HUDEP-2 (cell line): ENCODE data around the gene ELOVL2.

Experiments
- DNase-seq, 76 experiments: peaks; one replicate each; lab custom pipeline; 2025; ENCODE audit not compliant: unreplicated experiment in 76 of 76; lab: John Stamatoyannopoulos, UW

Gene ELOVL2

GRCh38 chr6:10947966-10948365, 96.1 kb downstream of the ELOVL2 start:
- DNase-seq, result no peak

- DNase-seq, result no peak
These were observed 98.3 kb downstream of the ELOVL2 start for GRCh38 chr6:10945845-10946244.

- no peak for DNase-seq
These were observed 104.3 kb downstream of the ELOVL2 start for GRCh38 chr6:10939840-10940239.

GRCh38 chr6:10933126-10933525, 111.0 kb downstream of the ELOVL2 start:
- DNase-seq, result no peak
